ENCODE results near the gene IGFBP6. TPM values are rescaled to one million over a fixed set of nuclear protein-coding genes. Genes with fewer than 3 reads are reported as not detected.

Gene IGFBP6
- total RNA-seq, 2 experiments from 2014 or later = 3.7 to 6.4 TPM

Small RNAs within 50 kb of the gene (microRNA-seq; reads per million reads assigned to microRNA genes)
- not detected for gene MIR6757 (ENCODE audit: borderline microRNAs expressed, borderline replicate concordance)

Other genes with a start within 250 kb of the IGFBP6 start
- not detected for gene KRT78, start 248.7 kb upstream of the IGFBP6 start, total RNA-seq
- gene KRT8, start 192.6 kb upstream of the IGFBP6 start, total RNA-seq = under 1 TPM; 0.24 to 0.40 TPM
- 1 to 10 TPM; 7.5 to 7.9 TPM for gene KRT18, start 148.5 kb upstream of the IGFBP6 start, total RNA-seq
- 100 to 1,000 TPM; 813 to 821 TPM for gene EIF4B, start 91.2 kb upstream of the IGFBP6 start, total RNA-seq
- under 1 TPM; 0.37 to 0.67 TPM for gene TNS2, start 47.6 kb upstream of the IGFBP6 start, total RNA-seq
- 10 to 100 TPM; 20.1 to 20.2 TPM for gene SPRYD3, start 18.3 kb upstream of the IGFBP6 start, total RNA-seq
- gene SOAT2, start 5.8 kb downstream of the IGFBP6 start, total RNA-seq = under 1 TPM; 0.74 to 0.81 TPM
- gene ZNF740, start 83.1 kb downstream of the IGFBP6 start, total RNA-seq = 10 to 100 TPM; 40.4 to 42.0 TPM
- 10 to 100 TPM; 31.5 to 32.3 TPM for gene CSAD, start 83.3 kb downstream of the IGFBP6 start, total RNA-seq
- gene ITGB7, start 109.6 kb downstream of the IGFBP6 start, total RNA-seq = 10 to 100 TPM; 32.3 to 32.5 TPM
- gene RARG, start 134.5 kb downstream of the IGFBP6 start, total RNA-seq = 1 to 10 TPM; 4.0 to 4.6 TPM
- gene ESPL1, start 170.6 kb downstream of the IGFBP6 start, total RNA-seq = 10 to 100 TPM; 53.3 to 54.2 TPM
- gene PFDN5, start 197.9 kb downstream of the IGFBP6 start, total RNA-seq = 100 to 1,000 TPM; 376 to 383 TPM
- gene MYG1, start 202.0 kb downstream of the IGFBP6 start, total RNA-seq = 10 to 100 TPM; 59.6 to 68.4 TPM
- gene AAAS, start 223.9 kb downstream of the IGFBP6 start, total RNA-seq = 10 to 100 TPM; 81.0 to 83.4 TPM
- gene SP7, start 238.7 kb downstream of the IGFBP6 start, total RNA-seq = not detected

Measured in activated naive CD4-positive, alpha-beta T cell treated with anti-CD3 and anti-CD28 coated beads for 36 hours (primary cell).